HG03139 (cell line): ENCODE results near the gene CDHR2.

Experiments used
- ATAC-seq: cut with Tn5 transposase; IDR thresholded peaks from one replicate; pipeline ENCODE4 v1.9.1; 2021; ENCODE audit not compliant: unreplicated experiment

Gene CDHR2

GRCh38 chr5:176548967-176549444 lies at the start of gene CDHR2:
CDHR2 (plus strand) TSS chr5:176549342; CDS start chr5:176565353, 16,011 bp downstream.
- no peak for ATAC-seq

GRCh38 chr5:176500511-176500910 lies 48.6 kb upstream of the CDHR2 start:
- ATAC-seq, result no peak

- ATAC-seq, result no peak
Measured at GRCh38 chr5:176501333-176501732, 47.8 kb upstream of the CDHR2 start.

- ATAC-seq, result no peak
Measured at GRCh38 chr5:176503496-176503895, 45.6 kb upstream of the CDHR2 start.

- no peak for ATAC-seq
Measured at GRCh38 chr5:176507911-176508310, 41.2 kb upstream of the CDHR2 start.

GRCh38 chr5:176508603-176509002 lies 40.5 kb upstream of the CDHR2 start:
- no peak for ATAC-seq

GRCh38 chr5:176513788-176514187 lies 35.4 kb upstream of the CDHR2 start:
- ATAC-seq, result no peak

GRCh38 chr5:176514244-176514950 lies 34.7 kb upstream of the CDHR2 start:
- ATAC-seq, result no peak

GRCh38 chr5:176515396-176515795 lies 33.7 kb upstream of the CDHR2 start:
- ATAC-seq, result no peak

GRCh38 chr5:176517053-176517661 lies 32.0 kb upstream of the CDHR2 start:
- no peak for ATAC-seq

- ATAC-seq, result no peak
Measured at GRCh38 chr5:176519810-176520720, 29.1 kb upstream of the CDHR2 start.

- ATAC-seq, result no peak
Measured at GRCh38 chr5:176521286-176521685, 27.9 kb upstream of the CDHR2 start.

- no peak for ATAC-seq
Measured at GRCh38 chr5:176521699-176522263, 27.4 kb upstream of the CDHR2 start.

- ATAC-seq, result no peak
Measured at GRCh38 chr5:176524138-176524537, 25.0 kb upstream of the CDHR2 start.

GRCh38 chr5:176524987-176525386 lies 24.2 kb upstream of the CDHR2 start:
- no peak for ATAC-seq

- ATAC-seq, result no peak
Measured at GRCh38 chr5:176525677-176526076, 23.5 kb upstream of the CDHR2 start.

- no peak for ATAC-seq
Measured at GRCh38 chr5:176526462-176526861, 22.7 kb upstream of the CDHR2 start.

- no peak for ATAC-seq
Measured at GRCh38 chr5:176527246-176528222, 21.6 kb upstream of the CDHR2 start.

GRCh38 chr5:176528301-176528700 lies 20.8 kb upstream of the CDHR2 start:
- no peak for ATAC-seq

GRCh38 chr5:176528761-176529115 lies 20.4 kb upstream of the CDHR2 start:
- no peak for ATAC-seq
